Peyer's patch (tissue), 4 donors: ENCODE measurements around the gene PLXNA2. TPM values are rescaled to one million over a fixed set of nuclear protein-coding genes. Genes with fewer than 3 reads are reported as not detected.

Source experiments
- DNase-seq, 3 donors: peaks; one replicate each; pipeline ENCODE4 v3.0.0-alpha.2; 2017 to 2019
- H3K27ac ChIP-seq, 4 donors: fragments of 200-600 bp; sonication (generic); one replicate each; pipeline ENCODE4 v1.5.1; 2016 to 2019
- H3K27me3 ChIP-seq, 2 donors: fragments of 200-600 bp; sonication (generic); one replicate each; pipeline ENCODE4 v1.5.1; 2019
- H3K36me3 ChIP-seq, 3 donors: fragments of 200-600 bp; sonication (generic); one replicate each; pipeline ENCODE4 v1.5.1; 2016 to 2019
- H3K4me1 ChIP-seq, 4 donors: fragments of 200-600 bp; sonication (generic); one replicate each; pipeline ENCODE4 v1.5.1; 2016 to 2019
- H3K4me3 ChIP-seq, 4 donors: fragments of 200-600 bp; sonication (generic); 1 replicate in 3 of 4; 2 replicates in 1 of 4; pipeline ENCODE4 v1.5.1; 2016 to 2019; ENCODE audit warnings: mild to moderate bottlenecking in 1 of 4
- H3K9me3 ChIP-seq, 4 donors: fragments of 200-600 bp; sonication (generic); one replicate each; pipeline ENCODE4 v1.5.1; 2016 to 2019; ENCODE audit warnings: mild to moderate bottlenecking in 1 of 4
- POLR2A ChIP-seq, 2 donors: fragments of 450-650 bp; IDR thresholded peaks; one replicate each; pipeline ENCODE4 v1.5.1; 2017; ENCODE audit warnings: antibody characterized with exemption in 2 of 2, mild to moderate bottlenecking in 2 of 2, moderate library complexity in 2 of 2
- total RNA-seq, 4 donors: library from RNA; depleted of rRNA; stranded (reverse); fragments of >200 nt; gene quantifications; one replicate each; pipeline ENCODE4 v1.1.0, GENCODE V29; 2016
- TF ChIP-seq, protein P1 (sequence below), 6 experiments: fragments of 450-650 bp in 4 of 6; fragments of 200-600 bp in 2 of 6; sonication (generic) in 1 of 6; IDR thresholded peaks; one replicate each; pipeline ENCODE4 v1.5.1; 2017 to 2019; ENCODE audit warnings: antibody characterized with exemption in 6 of 6, mild to moderate bottlenecking in 3 of 6, moderate library complexity in 1 of 6

PLXNA2 gene
- total RNA-seq, 4 donors from 2014 or later: 51.5 to 70.2 (median 62.5) TPM

GRCh38 chr1:208069317-208069716, 174.9 kb downstream of the PLXNA2 start:
- TF ChIP-seq, protein P1, sequence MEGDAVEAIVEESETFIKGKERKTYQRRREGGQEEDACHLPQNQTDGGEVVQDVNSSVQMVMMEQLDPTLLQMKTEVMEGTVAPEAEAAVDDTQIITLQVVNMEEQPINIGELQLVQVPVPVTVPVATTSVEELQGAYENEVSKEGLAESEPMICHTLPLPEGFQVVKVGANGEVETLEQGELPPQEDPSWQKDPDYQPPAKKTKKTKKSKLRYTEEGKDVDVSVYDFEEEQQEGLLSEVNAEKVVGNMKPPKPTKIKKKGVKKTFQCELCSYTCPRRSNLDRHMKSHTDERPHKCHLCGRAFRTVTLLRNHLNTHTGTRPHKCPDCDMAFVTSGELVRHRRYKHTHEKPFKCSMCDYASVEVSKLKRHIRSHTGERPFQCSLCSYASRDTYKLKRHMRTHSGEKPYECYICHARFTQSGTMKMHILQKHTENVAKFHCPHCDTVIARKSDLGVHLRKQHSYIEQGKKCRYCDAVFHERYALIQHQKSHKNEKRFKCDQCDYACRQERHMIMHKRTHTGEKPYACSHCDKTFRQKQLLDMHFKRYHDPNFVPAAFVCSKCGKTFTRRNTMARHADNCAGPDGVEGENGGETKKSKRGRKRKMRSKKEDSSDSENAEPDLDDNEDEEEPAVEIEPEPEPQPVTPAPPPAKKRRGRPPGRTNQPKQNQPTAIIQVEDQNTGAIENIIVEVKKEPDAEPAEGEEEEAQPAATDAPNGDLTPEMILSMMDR (IDR thresholded peaks at IDR 0.05): no peak
- no peak for TF ChIP-seq POLR2A (IDR thresholded peaks at IDR 0.05)
- Histone ChIP-seq H3K9me3 (no peaks in the 10 kb centered on the region), H3K4me3 (no peak overlapping the region), H3K27me3 (no peaks in the 10 kb centered on the region), H3K4me1 (no peaks in the 10 kb centered on the region), H3K27ac (no peak overlapping the region), H3K36me3 (peaks cover 0 to 59% (median 0%) of the 10 kb centered on the region in 3 donors)
- DNase-seq: no peak

GRCh38 chr1:208068908-208069307, 175.3 kb downstream of the PLXNA2 start:
- Histone ChIP-seq H3K27me3 (no peaks in the 10 kb centered on the region), H3K27ac (no peak overlapping the region), H3K4me1 (no peaks in the 10 kb centered on the region), H3K4me3 (no peak overlapping the region), H3K36me3 (peaks cover 0 to 54% (median 0%) of the 10 kb centered on the region in 3 donors), H3K9me3 (no peaks in the 10 kb centered on the region)
- no peak for TF ChIP-seq POLR2A (IDR thresholded peaks at IDR 0.05)
- DNase-seq: no peak

DNA sequence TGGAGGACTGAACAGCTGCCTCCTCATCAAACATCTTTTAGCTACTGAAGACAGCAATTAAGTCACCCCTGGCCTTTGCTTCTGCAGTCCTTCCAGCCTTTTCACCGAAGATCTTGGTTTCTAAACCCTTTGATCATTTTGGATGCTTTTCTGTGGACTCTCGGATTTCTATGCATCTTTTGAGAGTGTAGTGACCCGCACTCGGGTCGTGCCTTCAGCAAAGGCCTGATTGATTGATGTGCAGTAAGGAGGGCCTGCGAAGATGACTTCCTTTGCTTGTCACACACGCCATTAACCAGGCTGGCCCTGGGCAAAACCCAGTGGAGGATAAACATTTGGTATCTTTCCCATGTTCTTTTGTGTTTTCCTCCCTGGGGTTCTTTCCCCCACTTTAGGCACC, 175.8 kb downstream of the PLXNA2 start:
- Histone ChIP-seq H3K27me3 (no peaks in the 10 kb centered on the region), H3K36me3 (peaks cover 0 to 52% (median 0%) of the 10 kb centered on the region in 3 donors)

GRCh38 chr1:208066583-208066982, 177.6 kb downstream of the PLXNA2 start:
- H3K27me3 ChIP-seq: no peaks in the 10 kb centered on the region
- no peak overlapping the region for H3K4me3 ChIP-seq
- peaks cover 0 to 37% (median 0%) of the 10 kb centered on the region in 3 donors for H3K36me3 ChIP-seq
- no peak overlapping the region for H3K27ac ChIP-seq
- no peak for TF ChIP-seq POLR2A (IDR thresholded peaks at IDR 0.05)
- TF ChIP-seq, protein P1 (IDR thresholded peaks at IDR 0.05): no peak
- no peaks in the 10 kb centered on the region for H3K9me3 ChIP-seq
- no peaks in the 10 kb centered on the region for H3K4me1 ChIP-seq
- DNase-seq: no peak

More for the DNA sequence above, 175.8 kb downstream of the PLXNA2 start:
- no peak for TF ChIP-seq POLR2A (IDR thresholded peaks at IDR 0.05)
- TF ChIP-seq, protein P1 (IDR thresholded peaks at IDR 0.05): no peak
- Histone ChIP-seq H3K4me3 (no peak overlapping the region), H3K9me3 (no peaks in the 10 kb centered on the region), H3K27ac (no peak overlapping the region), H3K4me1 (no peaks in the 10 kb centered on the region)
- DNase-seq: no peak

- H3K4me1 ChIP-seq: no peaks in the 10 kb centered on the region
- TF ChIP-seq, protein P1 (IDR thresholded peaks at IDR 0.05): no peak
- no peak overlapping the region for H3K4me3 ChIP-seq
- no peak for DNase-seq
- no peaks in the 10 kb centered on the region for H3K27me3 ChIP-seq
- H3K9me3 ChIP-seq: no peaks in the 10 kb centered on the region
- peaks cover 0 to 35% (median 0%) of the 10 kb centered on the region in 3 donors for H3K36me3 ChIP-seq
- no peak overlapping the region for H3K27ac ChIP-seq
Observed at GRCh38 chr1:208065862-208066261, 178.3 kb downstream of the PLXNA2 start.

DNA sequence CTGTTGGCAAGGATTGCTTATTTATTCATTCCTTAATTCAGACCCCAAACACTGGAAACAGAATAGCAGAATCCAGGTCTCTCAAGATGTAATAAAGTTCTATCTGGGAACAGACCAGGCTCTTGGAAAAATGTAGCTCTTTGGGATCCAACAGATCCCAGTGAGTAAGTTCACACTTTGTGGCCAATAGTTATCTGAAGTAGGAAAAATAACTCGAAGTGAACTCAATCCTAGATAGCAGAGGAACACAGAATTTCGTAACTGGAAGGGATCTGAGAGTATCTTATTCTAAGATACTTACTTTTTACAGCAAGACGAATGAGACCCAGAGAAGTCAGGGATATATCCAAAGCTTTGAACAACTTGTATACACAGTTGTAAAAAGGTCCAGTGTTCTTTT, 182.6 kb downstream of the PLXNA2 start:
- Histone ChIP-seq H3K36me3 (peaks cover 0 to 45% (median 0%) of the 10 kb centered on the region in 3 donors), H3K9me3 (no peaks in the 10 kb centered on the region), H3K4me3 (no peak overlapping the region), H3K4me1 (peaks cover 0 to 6% (median 0%) of the 10 kb centered on the region in 4 donors), H3K27me3 (no peaks in the 10 kb centered on the region), H3K27ac (no peak overlapping the region)
- no peak for DNase-seq
- TF ChIP-seq POLR2A (IDR thresholded peaks at IDR 0.05): no peak
- TF ChIP-seq, protein P1 (IDR thresholded peaks at IDR 0.05): no peak
